NCI-H1417 treated with DMSO at 0.1 percent for 48 hours (cell line): ENCODE results near the gene MARCHF7.

ENCODE experiments used
- DNase-seq: peaks from one replicate; lab custom pipeline; 2025; lab: John Stamatoyannopoulos, UW

The MARCHF7 gene

DNA sequence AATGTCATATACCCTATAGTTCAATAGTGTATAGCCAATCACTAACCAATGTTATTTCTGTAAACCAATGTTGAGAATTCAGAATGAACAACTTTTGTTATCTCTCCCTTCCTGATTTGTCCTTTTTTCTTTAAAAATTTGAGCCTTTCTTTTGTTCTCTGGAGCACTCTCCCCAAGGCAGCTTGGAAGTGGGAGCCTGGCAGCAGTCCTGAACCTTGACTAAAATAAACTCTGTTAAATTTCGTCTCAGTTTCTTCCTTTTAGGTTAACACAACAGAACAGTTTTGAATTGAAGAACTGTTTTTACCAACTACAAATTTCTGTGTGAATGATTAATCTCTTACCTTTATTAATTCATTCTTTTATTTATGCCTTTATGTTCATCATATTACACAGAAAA lies 49.8 kb downstream of the MARCHF7 start:
- no peak for DNase-seq
